Glutamatergic neuron (in vitro differentiated cells): ENCODE measurements around the gene KMO. TPM values are rescaled to one million over a fixed set of nuclear protein-coding genes. Genes with fewer than 3 reads are reported as not detected.

Experiments used
- DNase-seq: peaks from one replicate; pipeline ENCODE4 v3.0.0; 2022
- H3K27ac Mint-ChIP-seq: one replicate; pipeline ENCODE4 v1.8.0; 2020; ENCODE audit warnings: mild to moderate bottlenecking, mixed read lengths, inconsistent platforms; ENCODE audit not compliant: unreplicated experiment
- H3K27me3 Mint-ChIP-seq: one replicate; pipeline ENCODE4 v1.8.0; 2020; ENCODE audit warnings: mild to moderate bottlenecking, moderate library complexity, mixed read lengths, inconsistent platforms; ENCODE audit not compliant: unreplicated experiment
- H3K36me3 Mint-ChIP-seq: one replicate; pipeline ENCODE4 v1.8.0; 2020; ENCODE audit warnings: mild to moderate bottlenecking, mixed read lengths, inconsistent platforms; ENCODE audit not compliant: unreplicated experiment
- H3K4me1 Mint-ChIP-seq: one replicate; pipeline ENCODE4 v1.8.0; 2020; ENCODE audit warnings: mild to moderate bottlenecking, low read depth, mixed read lengths, inconsistent platforms; ENCODE audit not compliant: unreplicated experiment
- H3K4me3 Mint-ChIP-seq: one replicate; pipeline ENCODE4 v1.8.0; 2020; ENCODE audit warnings: mild to moderate bottlenecking, mixed read lengths, inconsistent platforms; ENCODE audit not compliant: unreplicated experiment
- H3K9me3 Mint-ChIP-seq: one replicate; pipeline ENCODE4 v1.8.0; 2020; ENCODE audit warnings: mild to moderate bottlenecking, moderate library complexity, mixed read lengths, inconsistent platforms; ENCODE audit not compliant: unreplicated experiment
- CTCF ChIP-seq: fragments of 200-600 bp; sonication (generic); IDR thresholded peaks from one replicate; pipeline ENCODE4 v1.5.0; 2021; ENCODE audit not compliant: partially characterized antibody, unreplicated experiment
- total RNA-seq: library from RNA; stranded (reverse); fragmentation: NEBNext Ultra II Directional; extraction: Animal tissue kit (Norgen Biotek cat#: 25700); gene quantifications from one replicate; pipeline ENCODE4 v1.2.1, GENCODE V29; 2021; ENCODE audit not compliant: unreplicated experiment

The KMO gene
- total RNA-seq, 1 donor from 2014 or later, result not detected

- no peak for DNase-seq
- TF ChIP-seq CTCF, result no peak
- no peak overlapping the region for H3K4me3 Mint-ChIP-seq
- H3K4me1 Mint-ChIP-seq, result no peaks in the 10 kb centered on the region
- peaks cover 1% of the 10 kb centered on the region for H3K9me3 Mint-ChIP-seq
- no peak overlapping the region for H3K27ac Mint-ChIP-seq
- H3K36me3 Mint-ChIP-seq, result no peaks in the 10 kb centered on the region
- no peaks in the 10 kb centered on the region for H3K27me3 Mint-ChIP-seq
Measured at GRCh38 chr1:241579434-241579833, 47.3 kb downstream of the KMO start.

- Mint-ChIP-seq H3K4me1 (no peaks in the 10 kb centered on the region), H3K27ac (no peak overlapping the region), H3K9me3 (peaks cover 1% of the 10 kb centered on the region), H3K36me3 (no peaks in the 10 kb centered on the region), H3K27me3 (no peaks in the 10 kb centered on the region), H3K4me3 (no peak overlapping the region)
- no peak for DNase-seq
- no peak for TF ChIP-seq CTCF
Measured at GRCh38 chr1:241582921-241583321, 50.7 kb downstream of the KMO start.

GRCh38 chr1:241586905-241587512, 54.8 kb downstream of the KMO start:
- DNase-seq, result no peak
- H3K9me3 Mint-ChIP-seq, result no peaks in the 10 kb centered on the region
- no peak for TF ChIP-seq CTCF
- no peaks in the 10 kb centered on the region for H3K27me3 Mint-ChIP-seq
- H3K4me1 Mint-ChIP-seq, result no peaks in the 10 kb centered on the region
- no peak overlapping the region for H3K4me3 Mint-ChIP-seq
- H3K36me3 Mint-ChIP-seq, result no peaks in the 10 kb centered on the region
- no peak overlapping the region for H3K27ac Mint-ChIP-seq

- no peak for TF ChIP-seq CTCF
- H3K4me3 Mint-ChIP-seq, result no peak overlapping the region
- no peaks in the 10 kb centered on the region for H3K27me3 Mint-ChIP-seq
- no peaks in the 10 kb centered on the region for H3K36me3 Mint-ChIP-seq
- H3K4me1 Mint-ChIP-seq, result no peaks in the 10 kb centered on the region
- no peaks in the 10 kb centered on the region for H3K9me3 Mint-ChIP-seq
- DNase-seq, result no peak
- no peak overlapping the region for H3K27ac Mint-ChIP-seq
Measured at GRCh38 chr1:241589521-241589920, 57.3 kb downstream of the KMO start.

- TF ChIP-seq CTCF, result no peak
- H3K27ac Mint-ChIP-seq, result no peak overlapping the region
- H3K4me1 Mint-ChIP-seq, result no peaks in the 10 kb centered on the region
- no peaks in the 10 kb centered on the region for H3K9me3 Mint-ChIP-seq
- no peaks in the 10 kb centered on the region for H3K27me3 Mint-ChIP-seq
- H3K36me3 Mint-ChIP-seq, result no peaks in the 10 kb centered on the region
- H3K4me3 Mint-ChIP-seq, result no peak overlapping the region
- DNase-seq, result no peak
Measured at GRCh38 chr1:241590719-241591118, 58.5 kb downstream of the KMO start.
